ENCODE measurements around the gene UBQLNL.

The UBQLNL gene

GRCh38 chr11:5488798-5489399, 27.6 kb downstream of the UBQLNL start:
- Histone ChIP-seq H3K4me2 (ENCODE audit: low read length, poor library complexity, severe bottlenecking) (no peak overlapping the region), H2BK15ac (ENCODE audit: low read depth, poor library complexity, severe bottlenecking) (no peak overlapping the region), H4K91ac (ENCODE audit: low read length) (no peak overlapping the region), H2AFZ (ENCODE audit: low read depth, low read length) (no peak overlapping the region), H3K18ac (ENCODE audit: low read depth in 1 of 2, low read length in 2 of 2) (no peak overlapping the region), H3K23ac (ENCODE audit: low read length in 2 of 2) (no peak overlapping the region), H3K14ac (ENCODE audit: low read length in 2 of 2) (no peak overlapping the region), H3K4me3 (ENCODE audit: insufficient read depth in 1 of 2, low read depth in 1 of 2, low read length in 2 of 2) (no peak overlapping the region), H2AK5ac (ENCODE audit: low read length, severe bottlenecking) (no peak overlapping the region), H2BK12ac (ENCODE audit: low read length in 2 of 2) (no peak overlapping the region), H3K79me1 (replicated peaks; ENCODE audit: low read length, poor library complexity, severe bottlenecking) (no peaks in the 10 kb centered on the region), H2BK5ac (ENCODE audit: low read depth, low read length, poor library complexity, severe bottlenecking) (no peak overlapping the region), H2BK120ac (ENCODE audit: low read depth, low read length) (no peak overlapping the region), H3K36me3 (ENCODE audit: control insufficient read depth in 1 of 2, insufficient read depth in 2 of 2, low read depth in 1 of 2, low read length in 2 of 2) (no peaks in the 10 kb centered on the region), H3K4ac (ENCODE audit: low read depth in 1 of 2, low read length in 2 of 2) (no peak overlapping the region), H3K4me1 (ENCODE audit: control insufficient read depth, insufficient read depth, low read depth, low read length) (no peaks in the 10 kb centered on the region), H3K9me3 (ENCODE audit: control insufficient read depth, low read length) (no peaks in the 10 kb centered on the region), H3K27ac (ENCODE audit: low read length, poor library complexity, severe bottlenecking) (no peak overlapping the region), H3K9ac (ENCODE audit: low read length) (no peak overlapping the region), H3K27me3 (ENCODE audit: control insufficient read depth in 1 of 2, insufficient read depth in 1 of 2, low read length in 2 of 2) (no peaks in the 10 kb centered on the region), H4K8ac (ENCODE audit: low read length) (no peak overlapping the region)
- 94% methylated on average over 4 of the region's 4 CpGs for WGBS
- no peak for DNase-seq

DNA sequence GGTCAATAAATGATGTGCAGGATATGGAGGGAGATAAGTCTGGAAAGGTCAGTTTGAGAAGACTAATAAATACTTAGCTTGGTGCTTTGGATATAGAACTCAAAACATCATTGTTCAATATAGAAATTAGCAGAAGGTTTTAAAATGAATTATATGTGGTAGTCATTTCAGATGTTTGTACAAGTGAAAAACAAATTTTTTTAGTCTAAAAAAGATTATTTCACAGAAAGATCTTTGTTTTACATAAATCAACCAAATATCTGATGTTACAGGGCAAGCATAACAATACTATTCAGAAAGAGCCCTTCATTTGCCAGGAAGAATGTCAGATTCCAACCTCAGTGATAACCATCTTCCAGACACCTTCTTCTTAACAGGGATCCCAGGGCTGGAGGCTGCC, 28.1 kb downstream of the UBQLNL start, which contains the start of gene OR52D1:
OR52D1 (plus strand) TSS at position 301 of the 400 bp plus-strand sequence; CDS start at position 323, 22 bp downstream.
- Histone ChIP-seq H3K9ac (ENCODE audit: low read length) (no peak within 1 kb of the TSS), H3K4ac (ENCODE audit: low read depth in 1 of 2, low read length in 2 of 2) (no peak within 1 kb of the TSS), H2AFZ (ENCODE audit: low read depth, low read length) (no peak within 1 kb of the TSS), H3K27me3 (ENCODE audit: control insufficient read depth in 1 of 2, insufficient read depth in 1 of 2, low read length in 2 of 2) (no peaks in the 10 kb centered on the region), H4K8ac (ENCODE audit: low read length) (no peak within 1 kb of the TSS), H3K9me3 (ENCODE audit: control insufficient read depth, low read length) (no peaks in the 10 kb centered on the region), H3K4me1 (ENCODE audit: control insufficient read depth, insufficient read depth, low read depth, low read length) (no peaks in the 10 kb centered on the region), H3K27ac (ENCODE audit: low read length, poor library complexity, severe bottlenecking) (no peak within 1 kb of the TSS), H3K14ac (ENCODE audit: low read length in 2 of 2) (no peak within 1 kb of the TSS), H4K91ac (ENCODE audit: low read length) (no peak within 1 kb of the TSS), H2BK12ac (ENCODE audit: low read length in 2 of 2) (no peak within 1 kb of the TSS), H3K23ac (ENCODE audit: low read length in 2 of 2) (no peak within 1 kb of the TSS), H3K4me2 (ENCODE audit: low read length, poor library complexity, severe bottlenecking) (no peak within 1 kb of the TSS), H2BK15ac (ENCODE audit: low read depth, poor library complexity, severe bottlenecking) (no peak within 1 kb of the TSS), H2AK5ac (ENCODE audit: low read length, severe bottlenecking) (no peak within 1 kb of the TSS), H2BK5ac (ENCODE audit: low read depth, low read length, poor library complexity, severe bottlenecking) (no peak within 1 kb of the TSS), H3K4me3 (ENCODE audit: insufficient read depth in 1 of 2, low read depth in 1 of 2, low read length in 2 of 2) (no peak within 1 kb of the TSS), H3K36me3 (ENCODE audit: control insufficient read depth in 1 of 2, insufficient read depth in 2 of 2, low read depth in 1 of 2, low read length in 2 of 2) (no peaks in the 10 kb centered on the region), H2BK120ac (ENCODE audit: low read depth, low read length) (no peak within 1 kb of the TSS), H3K79me1 (replicated peaks; ENCODE audit: low read length, poor library complexity, severe bottlenecking) (no peaks in the 10 kb centered on the region), H3K18ac (ENCODE audit: low read depth in 1 of 2, low read length in 2 of 2) (no peak within 1 kb of the TSS)
- no peak for DNase-seq

- Histone ChIP-seq H3K23ac (ENCODE audit: low read length in 2 of 2) (no peak overlapping the region), H3K18ac (ENCODE audit: low read depth in 1 of 2, low read length in 2 of 2) (no peak overlapping the region), H3K4me2 (ENCODE audit: low read length, poor library complexity, severe bottlenecking) (no peak overlapping the region), H3K27me3 (ENCODE audit: control insufficient read depth in 1 of 2, insufficient read depth in 1 of 2, low read length in 2 of 2) (no peaks in the 10 kb centered on the region), H3K4ac (ENCODE audit: low read depth in 1 of 2, low read length in 2 of 2) (no peak overlapping the region), H4K91ac (ENCODE audit: low read length) (no peak overlapping the region), H4K8ac (ENCODE audit: low read length) (no peak overlapping the region), H2AFZ (ENCODE audit: low read depth, low read length) (no peak overlapping the region), H2BK5ac (ENCODE audit: low read depth, low read length, poor library complexity, severe bottlenecking) (no peak overlapping the region), H2AK5ac (ENCODE audit: low read length, severe bottlenecking) (no peak overlapping the region), H2BK12ac (ENCODE audit: low read length in 2 of 2) (no peak overlapping the region), H3K4me3 (ENCODE audit: insufficient read depth in 1 of 2, low read depth in 1 of 2, low read length in 2 of 2) (no peak overlapping the region), H3K27ac (ENCODE audit: low read length, poor library complexity, severe bottlenecking) (no peak overlapping the region), H3K14ac (ENCODE audit: low read length in 2 of 2) (no peak overlapping the region), H2BK15ac (ENCODE audit: low read depth, poor library complexity, severe bottlenecking) (no peak overlapping the region), H3K79me1 (replicated peaks; ENCODE audit: low read length, poor library complexity, severe bottlenecking) (no peaks in the 10 kb centered on the region), H3K4me1 (ENCODE audit: control insufficient read depth, insufficient read depth, low read depth, low read length) (no peaks in the 10 kb centered on the region), H3K9me3 (ENCODE audit: control insufficient read depth, low read length) (no peaks in the 10 kb centered on the region), H3K36me3 (ENCODE audit: control insufficient read depth in 1 of 2, insufficient read depth in 2 of 2, low read depth in 1 of 2, low read length in 2 of 2) (no peaks in the 10 kb centered on the region), H2BK120ac (ENCODE audit: low read depth, low read length) (no peak overlapping the region), H3K9ac (ENCODE audit: low read length) (no peak overlapping the region)
- no peak for DNase-seq
- 72% methylated on average over 3 of the region's 3 CpGs for WGBS
These were observed 30.1 kb downstream of the UBQLNL start for GRCh38 chr11:5486421-5486820.

DNA sequence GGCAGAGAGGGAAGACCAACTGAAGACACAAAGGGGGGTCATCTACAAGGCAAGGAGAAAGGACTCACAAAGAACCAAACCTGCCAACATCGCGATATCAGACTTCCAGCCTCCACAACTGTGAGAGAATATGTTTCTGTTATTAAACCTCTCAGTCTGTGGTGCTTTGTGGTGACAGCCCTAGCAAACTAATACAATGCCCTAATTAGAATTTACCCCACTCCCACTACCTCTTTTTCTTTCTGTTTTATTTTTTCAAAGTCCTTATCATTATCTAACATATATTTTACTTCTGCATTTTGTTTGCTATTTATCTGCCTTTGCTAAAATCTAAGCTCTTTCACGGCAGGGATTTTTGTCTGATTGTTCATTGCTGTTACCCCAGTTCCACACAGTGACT, 30.5 kb downstream of the UBQLNL start:
- no peak overlapping the region for H4K91ac ChIP-seq (ENCODE audit: low read length)

More for the DNA sequence above, 30.5 kb downstream of the UBQLNL start:
- H2BK5ac ChIP-seq (ENCODE audit: low read depth, low read length, poor library complexity, severe bottlenecking): no peak overlapping the region
- H2AFZ ChIP-seq (ENCODE audit: low read depth, low read length): no peak overlapping the region
- no peaks in the 10 kb centered on the region for H3K36me3 ChIP-seq (ENCODE audit: control insufficient read depth in 1 of 2, insufficient read depth in 2 of 2, low read depth in 1 of 2, low read length in 2 of 2)
- no peak overlapping the region for H3K18ac ChIP-seq (ENCODE audit: low read depth in 1 of 2, low read length in 2 of 2)
- no peak overlapping the region for H2BK120ac ChIP-seq (ENCODE audit: low read depth, low read length)
- no peak for DNase-seq
- WGBS: 95% methylated on average over 3 of the region's 3 CpGs
- H3K4ac ChIP-seq (ENCODE audit: low read depth in 1 of 2, low read length in 2 of 2): no peak overlapping the region
- no peak overlapping the region for H2BK12ac ChIP-seq (ENCODE audit: low read length in 2 of 2)
- no peak overlapping the region for H2BK15ac ChIP-seq (ENCODE audit: low read depth, poor library complexity, severe bottlenecking)
- H2AK5ac ChIP-seq (ENCODE audit: low read length, severe bottlenecking): no peak overlapping the region
- H3K4me1 ChIP-seq (ENCODE audit: control insufficient read depth, insufficient read depth, low read depth, low read length): no peaks in the 10 kb centered on the region
- no peak overlapping the region for H3K4me2 ChIP-seq (ENCODE audit: low read length, poor library complexity, severe bottlenecking)
- no peak overlapping the region for H3K14ac ChIP-seq (ENCODE audit: low read length in 2 of 2)
- H3K79me1 ChIP-seq (replicated peaks; ENCODE audit: low read length, poor library complexity, severe bottlenecking): no peaks in the 10 kb centered on the region
- H3K4me3 ChIP-seq (ENCODE audit: insufficient read depth in 1 of 2, low read depth in 1 of 2, low read length in 2 of 2): no peak overlapping the region
- no peak overlapping the region for H4K8ac ChIP-seq (ENCODE audit: low read length)
- no peaks in the 10 kb centered on the region for H3K27me3 ChIP-seq (ENCODE audit: control insufficient read depth in 1 of 2, insufficient read depth in 1 of 2, low read length in 2 of 2)
- no peak overlapping the region for H3K27ac ChIP-seq (ENCODE audit: low read length, poor library complexity, severe bottlenecking)
- H3K9me3 ChIP-seq (ENCODE audit: control insufficient read depth, low read length): no peaks in the 10 kb centered on the region
- no peak overlapping the region for H3K9ac ChIP-seq (ENCODE audit: low read length)
- no peak overlapping the region for H3K23ac ChIP-seq (ENCODE audit: low read length in 2 of 2)

Measured in mesenchymal stem cell (in vitro differentiated cells and primary cell).